Stimulated activated CD8-positive, alpha-beta memory T cell treated with anti-CD3 and anti-CD28 coated beads, Interleukin-15, amount 100 ng/mL, for 4 hours (primary cell): ENCODE results near the gene TMEM240.

Experiments used
- DNase-seq, 2 donors: peaks; one replicate each; pipeline ENCODE4 v3.0.0-alpha.2; 2020; ENCODE audit warnings: low read depth in 2 of 2

TMEM240 gene

DNA sequence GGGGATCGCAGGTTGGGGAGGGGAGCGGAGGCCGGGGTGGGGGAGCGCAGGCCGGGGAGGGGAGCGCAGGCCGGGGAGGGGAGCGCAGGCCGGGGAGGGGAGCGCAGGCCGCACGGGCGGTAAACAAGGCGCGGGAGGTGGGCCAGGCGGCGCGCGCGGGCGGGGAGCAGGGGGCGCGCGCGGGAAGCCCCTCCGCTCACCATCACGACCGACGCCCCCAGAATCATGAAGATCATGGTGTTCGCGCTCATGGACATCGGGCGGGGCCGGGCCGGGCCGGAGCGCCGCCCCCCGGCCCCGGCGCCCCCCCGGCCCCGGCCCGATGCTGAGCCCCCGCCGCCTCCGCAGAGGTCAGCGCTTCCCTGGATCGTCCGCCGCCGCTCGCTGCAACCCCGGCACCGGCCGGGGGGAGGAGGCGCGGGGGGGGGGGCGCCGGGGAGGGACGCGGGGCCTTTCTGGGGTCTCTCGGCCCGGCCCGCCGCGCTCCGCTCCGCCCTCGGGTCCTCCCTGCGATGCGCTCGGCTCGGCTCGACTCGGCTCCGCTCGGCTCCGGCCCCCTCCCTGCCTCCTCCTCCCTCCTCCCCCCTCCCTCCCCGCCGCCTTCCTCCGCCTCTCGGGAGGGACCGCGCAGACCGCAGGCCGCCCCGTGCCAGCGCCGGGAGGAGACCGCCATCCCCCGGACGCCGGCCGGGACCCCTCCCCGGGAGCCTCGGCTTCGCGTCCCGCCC, at the start of gene TMEM240:
Gene TMEM240 (minus strand): TSS at position 535 of the 728 bp plus-strand sequence. CDS start 278 bp downstream, at position 257.
- DNase-seq = peak in 1 of 2 donors; percentile 14

DNA sequence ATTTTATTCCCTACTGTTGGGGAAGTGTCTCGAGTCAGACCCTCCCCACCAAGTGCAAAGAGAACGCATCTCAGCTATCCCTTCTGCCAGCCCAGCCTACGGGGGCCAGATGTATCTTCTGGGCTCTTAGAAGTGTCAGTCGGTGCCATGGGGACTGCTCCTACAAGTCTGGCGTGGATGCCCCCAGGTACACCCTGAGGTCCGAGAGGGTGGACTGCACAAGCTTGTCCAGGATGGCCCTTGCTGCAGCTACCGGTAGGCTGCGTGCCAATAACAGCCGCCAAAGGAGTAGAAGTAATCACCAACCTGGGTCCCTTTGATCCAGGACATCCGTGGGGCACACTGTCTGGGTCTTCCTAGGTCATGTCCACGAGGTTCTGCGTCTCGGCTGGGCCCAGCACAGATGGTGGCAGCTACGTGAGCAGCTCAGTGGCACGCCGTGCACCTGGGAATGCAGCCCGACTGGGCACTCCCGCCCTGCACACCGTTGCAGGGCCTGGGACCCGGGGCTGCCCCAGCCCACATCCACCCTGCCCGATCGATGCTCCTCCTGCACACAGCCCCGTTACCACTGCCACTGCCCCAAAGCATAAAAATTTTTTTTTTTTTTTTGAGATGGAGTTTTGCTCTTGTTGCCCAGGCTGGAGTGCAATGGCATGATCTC, 43.1 kb upstream of the TMEM240 start:
- no peak for DNase-seq

DNA sequence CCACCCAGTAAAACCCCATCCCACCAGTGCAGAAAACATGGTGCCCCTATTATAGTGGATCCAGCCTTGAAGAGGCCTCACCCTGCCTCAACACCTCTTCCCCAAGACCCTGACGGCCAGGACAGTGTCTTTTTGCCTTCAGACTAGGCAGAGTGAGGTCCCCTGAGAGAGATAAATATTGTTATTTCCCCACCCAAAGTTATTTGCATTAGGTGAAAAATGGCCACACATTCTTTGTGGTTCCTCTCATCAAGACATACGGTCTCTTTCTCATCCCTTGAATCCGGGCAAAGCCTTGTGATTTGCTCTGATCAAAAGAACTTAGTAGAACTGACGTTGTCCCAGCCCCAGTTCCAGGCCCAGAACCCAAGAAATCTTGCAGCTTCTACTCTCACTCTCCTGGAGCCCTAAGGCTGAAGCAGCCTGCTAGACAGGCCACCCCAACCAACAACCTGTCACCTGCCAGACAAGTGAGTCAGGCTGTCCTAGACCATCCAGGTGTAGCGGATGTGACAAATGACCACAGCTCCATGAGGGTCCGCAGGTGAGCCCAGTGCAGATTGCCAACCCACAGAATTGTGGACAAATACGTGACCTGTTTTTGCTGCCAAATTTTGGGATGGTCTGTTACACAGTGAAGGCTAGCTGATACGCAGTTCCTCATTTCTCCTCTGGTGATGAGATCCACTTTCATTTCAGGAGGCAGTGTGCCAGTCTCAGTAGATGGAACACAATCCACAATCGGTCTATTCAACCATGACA, 42.3 kb upstream of the TMEM240 start:
- no peak for DNase-seq

DNA sequence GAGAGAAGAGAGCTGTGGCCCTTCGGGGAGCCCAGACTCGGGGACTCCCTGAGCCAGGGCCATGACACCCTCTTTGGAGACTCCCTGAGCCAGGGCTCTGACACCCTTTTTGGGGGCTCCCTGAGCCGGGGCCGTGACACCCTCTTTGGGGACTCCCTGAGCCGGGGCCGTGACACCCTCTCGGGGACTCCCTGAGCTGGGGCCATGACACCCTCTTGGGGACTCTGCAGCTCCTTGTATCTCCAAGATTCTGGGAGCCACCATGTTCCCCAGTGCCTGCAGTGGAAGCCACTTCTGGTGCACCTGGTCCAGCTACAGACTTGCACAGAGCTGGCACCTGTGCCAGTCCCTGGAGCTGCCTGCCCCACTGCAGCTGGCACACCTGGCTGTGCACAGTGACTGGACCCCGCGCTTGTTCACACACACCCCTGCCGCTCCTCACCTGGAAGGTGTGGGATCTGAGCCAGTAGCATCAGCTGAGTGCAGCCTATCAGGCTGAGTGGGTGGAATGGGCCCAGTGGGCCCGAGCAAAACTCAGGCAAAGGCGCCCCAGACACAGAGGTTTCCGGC, 38.0 kb upstream of the TMEM240 start:
- DNase-seq = no peak

DNA sequence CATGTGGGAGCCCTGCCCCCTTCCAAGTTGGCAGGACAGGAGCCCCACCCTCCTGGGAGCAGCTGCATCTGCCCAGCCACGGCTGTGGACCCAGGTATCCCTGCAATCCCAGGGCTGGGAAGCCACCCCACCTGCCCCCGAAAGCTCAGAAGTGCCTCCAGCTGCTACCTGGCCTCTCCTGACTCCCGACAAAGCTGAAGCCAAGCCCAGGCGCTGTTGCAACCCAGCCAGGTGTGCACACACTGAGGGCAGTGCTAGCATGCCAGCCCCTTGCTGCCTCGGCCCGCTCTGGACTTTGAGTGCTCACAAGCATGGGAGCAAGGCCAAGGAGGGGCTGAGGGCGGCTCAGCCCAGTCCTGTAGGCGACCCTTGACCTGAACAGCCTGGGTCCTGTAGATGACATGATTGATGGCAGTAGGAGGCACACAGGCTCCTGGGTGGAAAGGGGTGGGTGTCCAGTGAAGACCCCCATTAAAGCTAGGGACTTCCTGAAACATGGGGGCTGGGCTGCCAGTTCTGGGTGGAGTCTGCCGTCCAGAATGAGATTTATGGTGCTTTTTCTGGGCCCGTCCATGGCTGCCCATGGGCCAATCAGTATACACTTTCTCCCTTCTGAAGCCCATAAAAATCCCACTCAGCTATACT, 37.1 kb upstream of the TMEM240 start:
- DNase-seq = no peak

DNA sequence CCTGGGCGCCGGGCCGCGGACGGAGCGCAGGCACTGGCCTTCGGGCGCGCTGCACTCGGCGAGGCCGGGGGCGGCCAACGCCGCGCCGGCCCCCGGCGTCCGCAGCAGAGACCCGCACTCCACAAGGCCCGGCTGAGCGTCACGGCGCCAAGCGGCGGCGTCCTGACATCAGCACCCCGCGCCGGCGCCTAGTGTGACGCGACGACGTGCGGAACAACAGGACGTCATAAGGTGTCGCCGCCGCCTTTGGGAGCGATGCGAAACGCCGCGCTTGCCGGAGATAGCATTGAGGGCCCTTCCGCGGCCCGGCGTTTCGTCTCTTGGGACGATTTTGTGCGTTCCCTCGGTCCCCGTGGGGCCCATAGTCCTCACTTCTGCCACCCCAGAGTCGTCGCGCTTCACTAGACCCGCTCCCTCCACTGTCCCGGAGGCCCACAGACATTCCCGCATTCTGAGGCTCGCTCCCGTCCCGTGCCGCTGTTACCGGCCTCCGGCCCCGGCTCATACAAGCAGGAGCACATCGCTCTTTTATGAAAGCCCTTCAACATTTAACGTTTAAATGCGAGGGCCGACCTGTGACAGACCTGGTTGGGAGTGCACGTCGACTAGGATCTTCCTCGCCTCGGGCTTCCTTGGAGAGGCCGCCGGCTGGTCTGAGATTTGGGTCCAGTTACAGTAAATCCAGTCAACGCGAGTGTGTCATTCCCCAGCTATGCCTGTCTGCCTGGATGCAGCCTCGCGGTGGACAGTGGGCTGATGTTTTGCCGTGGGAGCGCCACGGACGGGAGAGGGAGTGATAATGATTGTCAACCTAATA, 34.5 kb upstream of the TMEM240 start, which contains the start of gene SSU72:
Gene SSU72 (minus strand): TSS at position 143 of the 817 bp plus-strand sequence. CDS start 306 bp downstream, outside the sequence.
- DNase-seq = peak; percentile 84 to 86

DNA sequence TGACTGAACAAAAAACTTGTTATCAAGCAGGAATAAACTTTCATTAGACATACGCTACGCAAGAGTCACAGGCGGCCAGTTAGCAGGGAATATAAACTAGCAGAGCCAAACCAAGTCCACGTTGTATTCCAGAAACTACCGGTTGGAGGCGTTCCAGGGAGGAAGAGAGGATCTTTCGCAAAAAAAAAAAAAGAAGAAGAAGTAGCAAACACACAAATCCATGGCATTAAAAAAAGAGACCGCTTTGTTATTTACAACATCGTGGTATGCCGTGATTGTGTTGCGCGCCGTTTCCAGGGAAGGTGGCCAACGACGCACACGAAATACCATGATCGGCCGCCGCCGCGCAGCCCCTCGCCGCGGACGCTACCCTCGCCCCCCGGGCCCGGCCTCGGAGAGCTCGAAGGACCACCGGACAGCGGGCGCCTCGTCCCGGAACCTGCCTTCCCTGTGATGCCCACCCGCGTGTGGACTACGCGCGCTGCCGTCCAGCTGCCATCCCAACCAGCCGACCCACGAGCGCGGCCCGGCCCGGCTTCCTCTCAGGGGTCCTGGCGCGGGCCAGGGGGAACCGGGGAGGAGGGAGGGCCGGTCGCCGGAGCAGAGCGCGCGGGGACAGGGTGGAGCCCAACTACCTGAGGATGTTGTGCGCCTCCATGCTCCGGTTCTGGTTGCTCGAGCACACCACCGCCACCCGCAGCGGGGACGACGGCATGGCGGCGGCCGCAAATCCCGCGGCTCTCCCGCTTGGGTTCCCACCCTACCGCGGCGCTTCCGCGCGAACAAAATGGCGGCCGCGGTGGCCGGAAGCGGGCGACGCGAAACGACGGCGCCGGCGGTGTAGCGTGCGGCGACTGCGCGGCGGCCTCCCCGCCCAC, 33.7 kb upstream of the TMEM240 start:
- DNase-seq = peak in 1 of 2 donors; percentile 27

DNA sequence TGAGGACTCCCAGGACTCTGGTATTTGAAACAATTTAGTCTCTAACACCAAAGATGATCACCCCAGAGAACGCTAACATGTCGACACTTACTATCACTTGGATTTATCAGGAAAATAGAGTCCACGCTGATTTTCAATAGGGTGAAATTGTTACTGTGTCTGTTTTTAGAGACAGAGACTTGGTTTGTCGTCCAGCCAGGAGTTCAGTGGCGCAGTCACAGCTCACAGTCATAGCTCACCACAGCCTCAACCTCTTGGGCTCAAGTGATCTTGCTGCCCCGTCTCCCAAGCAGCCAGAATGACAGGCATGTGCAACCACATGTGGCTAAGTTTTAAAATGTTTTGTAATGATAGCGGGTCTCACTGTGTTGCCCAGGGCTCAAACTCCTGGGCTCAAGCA, 28.9 kb upstream of the TMEM240 start:
- no peak for DNase-seq

DNA sequence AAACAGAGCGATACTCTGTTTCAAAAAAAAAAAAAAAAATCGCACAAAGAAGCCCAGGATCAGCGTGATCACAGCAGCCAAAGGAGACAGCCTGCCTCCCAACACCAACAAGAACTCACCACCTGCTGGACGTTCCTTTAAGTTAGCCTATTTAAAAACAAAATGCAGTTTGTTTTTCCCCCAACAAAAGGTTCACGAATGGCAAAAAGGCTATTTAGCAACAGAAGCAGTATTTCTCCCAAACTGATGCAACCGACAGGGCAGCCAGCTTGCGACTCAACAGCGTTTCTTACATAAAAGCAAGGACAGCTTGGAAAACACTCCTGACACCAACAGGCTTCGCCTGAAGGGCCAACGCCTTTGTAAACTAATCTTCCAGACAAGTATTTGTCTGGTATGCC, 27.5 kb upstream of the TMEM240 start:
- DNase-seq = no peak

DNA sequence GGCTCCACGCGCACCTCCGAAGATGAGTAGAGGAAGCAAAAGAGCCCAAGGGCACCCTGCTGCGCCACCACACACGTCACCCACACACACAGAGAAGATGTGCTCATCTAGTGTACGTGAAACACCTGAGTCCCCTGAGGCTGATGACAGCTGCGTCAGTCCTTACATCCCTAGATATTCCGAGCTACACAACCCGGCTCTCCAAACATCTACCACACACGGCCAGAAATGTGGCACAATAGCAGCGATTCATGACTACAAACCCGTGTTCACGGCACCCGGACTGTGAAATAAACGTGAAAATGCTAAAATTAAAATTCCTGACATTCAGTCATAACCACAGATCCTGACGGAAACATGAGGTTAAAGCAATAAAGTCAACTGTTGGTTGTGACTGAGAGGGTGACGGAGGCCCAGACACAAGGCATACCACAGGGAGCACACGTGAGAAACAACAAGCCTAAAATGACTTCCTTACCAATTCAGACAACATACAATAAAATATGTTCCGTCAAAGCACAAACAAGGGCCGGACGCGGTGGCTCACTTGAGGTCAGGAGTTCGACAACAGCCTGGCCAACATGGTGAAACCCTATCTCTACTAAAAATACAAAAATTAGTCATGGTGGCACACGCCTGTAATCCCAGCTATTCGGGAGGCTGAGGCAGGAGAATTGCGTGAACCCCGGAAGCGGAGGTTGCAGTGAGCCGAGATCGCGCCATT, 26.9 kb upstream of the TMEM240 start:
- no peak for DNase-seq

DNA sequence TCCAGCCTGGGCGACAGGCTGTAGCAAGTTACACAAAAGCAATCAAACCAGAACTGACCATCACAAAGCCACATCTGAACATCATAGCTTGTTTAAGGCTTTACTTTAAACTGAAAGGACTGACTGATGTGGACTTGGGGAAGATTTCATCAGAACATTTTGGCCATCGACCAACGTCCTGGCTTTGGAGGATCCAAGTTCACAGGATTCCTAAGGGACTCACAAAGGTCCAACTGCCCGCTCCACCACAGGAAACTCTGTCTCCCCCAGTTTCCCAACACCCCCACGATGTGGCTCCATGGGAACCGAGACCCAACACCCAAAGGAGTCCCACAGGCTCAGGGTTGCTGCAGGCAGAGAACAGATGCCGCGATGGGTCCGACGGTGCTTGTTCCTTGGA, 24.9 kb upstream of the TMEM240 start:
- no peak for DNase-seq

DNA sequence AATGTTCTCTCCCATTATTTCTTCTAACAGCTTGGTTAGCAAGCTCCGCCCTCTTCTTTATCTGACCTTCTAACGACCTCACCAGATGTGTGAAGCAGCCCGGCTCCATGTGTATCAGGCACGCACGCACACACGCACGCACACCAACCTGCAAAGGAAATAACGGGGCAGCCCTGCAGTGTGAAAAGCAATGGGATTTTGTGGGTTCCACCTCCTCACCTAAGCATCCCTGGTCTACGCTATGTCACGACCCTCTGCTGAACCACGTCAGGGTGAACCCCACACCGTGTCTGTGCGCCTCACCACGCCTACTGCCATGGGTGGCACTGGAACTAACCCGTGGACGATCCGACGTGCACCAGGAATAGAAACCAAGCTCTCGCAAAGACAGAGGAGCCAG, 23.8 kb upstream of the TMEM240 start:
- no peak for DNase-seq

DNA sequence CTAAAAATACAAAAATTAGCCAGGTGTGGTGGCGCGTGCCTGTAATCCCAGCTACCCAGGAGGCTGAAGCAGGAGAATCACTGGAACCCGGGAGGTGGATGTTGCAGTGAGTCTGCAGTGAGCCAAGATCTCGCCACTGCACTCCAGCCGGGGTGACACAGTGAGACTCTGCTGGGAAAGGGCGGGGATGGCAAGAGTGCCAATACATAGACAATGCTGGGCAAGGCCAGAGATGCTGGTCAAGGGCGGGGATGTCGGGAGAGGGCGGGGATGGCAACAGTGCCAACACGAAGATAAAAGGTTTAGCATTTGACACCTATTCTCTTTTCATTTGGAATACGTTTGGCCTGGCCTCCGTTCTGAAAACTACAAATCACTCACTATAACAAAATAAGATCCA, 23.3 kb upstream of the TMEM240 start:
- DNase-seq = no peak

DNA sequence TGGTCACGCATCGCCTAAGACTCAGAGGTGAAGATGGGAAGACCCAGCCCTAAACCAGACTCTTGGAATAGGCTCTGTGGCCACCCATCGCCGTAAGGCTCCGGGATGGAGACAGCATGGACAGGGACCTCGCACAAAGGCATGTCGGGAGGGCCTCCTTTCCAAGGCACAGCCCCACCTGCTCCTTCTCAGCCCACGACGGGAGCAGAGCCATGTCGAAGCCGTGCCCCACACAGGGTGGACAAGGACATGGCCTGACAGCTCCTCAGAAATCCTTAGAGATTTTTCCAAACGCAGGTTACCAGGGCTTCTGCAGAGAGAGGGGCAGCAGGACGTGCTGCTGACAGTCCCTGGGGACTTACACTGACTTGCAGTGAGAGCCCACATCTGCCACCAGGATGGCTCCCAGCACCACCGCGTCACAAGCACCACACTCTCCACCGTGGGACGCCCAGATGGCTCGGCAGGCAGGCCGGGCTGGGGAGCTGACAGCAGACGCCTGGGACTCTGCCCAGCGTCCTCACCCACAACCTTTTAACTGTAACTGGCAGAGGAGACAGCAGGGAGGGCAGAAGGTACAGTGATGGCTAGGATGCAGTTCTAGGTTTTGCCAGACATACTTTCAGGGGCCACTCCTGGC, 22.3 kb upstream of the TMEM240 start:
- no peak for DNase-seq

DNA sequence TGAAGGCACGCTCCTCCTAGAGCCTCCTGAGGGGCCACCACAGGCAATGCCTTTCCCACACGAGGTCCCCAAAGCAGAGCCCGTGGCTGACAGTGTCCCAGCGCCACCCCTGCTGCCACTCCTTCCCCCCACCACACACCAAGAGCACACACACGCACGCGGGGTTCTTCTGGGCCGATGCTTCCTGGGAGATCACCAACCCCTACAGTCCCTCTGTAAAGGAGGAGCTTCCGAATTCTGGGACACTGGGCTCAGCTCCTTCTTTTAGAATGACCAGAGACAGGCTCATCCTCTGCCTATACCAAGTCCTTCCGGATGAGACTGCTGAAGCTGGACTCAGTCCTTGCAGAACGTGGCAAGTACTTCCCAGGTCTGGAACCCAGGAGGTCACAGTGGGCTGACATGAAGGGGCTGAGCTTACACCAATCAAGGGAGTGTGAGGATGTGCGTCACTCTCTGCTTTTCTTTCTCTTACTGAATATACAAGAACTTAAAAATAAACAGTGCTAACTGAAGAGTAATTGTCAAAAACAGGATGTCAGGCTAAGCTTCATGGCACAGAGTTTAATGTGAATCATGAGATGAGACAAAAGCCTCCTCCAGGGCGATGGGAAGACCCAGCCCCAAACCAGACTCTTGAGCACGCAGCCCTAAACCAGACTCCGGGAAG, 21.5 kb upstream of the TMEM240 start:
- no peak for DNase-seq

DNA sequence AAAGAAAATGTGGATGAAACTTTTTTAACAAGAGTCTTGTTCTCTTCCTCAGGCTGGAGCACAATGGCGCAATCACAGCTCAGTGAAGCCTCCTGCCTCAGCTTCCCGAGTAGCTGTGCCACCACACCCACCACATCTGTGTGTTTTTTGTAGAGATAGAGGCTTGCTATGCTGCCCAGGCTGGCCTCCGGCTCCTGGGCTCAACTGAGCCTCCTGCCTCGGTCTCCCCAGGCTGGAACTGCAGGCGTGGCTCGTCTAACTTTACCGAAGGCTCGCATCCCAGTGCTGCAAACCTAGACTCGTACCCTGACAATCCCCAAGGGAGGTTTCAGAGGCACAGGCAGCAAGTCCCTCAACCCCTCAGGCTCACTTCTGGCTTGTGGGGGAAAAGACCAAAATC, 19.8 kb upstream of the TMEM240 start:
- no peak for DNase-seq

DNA sequence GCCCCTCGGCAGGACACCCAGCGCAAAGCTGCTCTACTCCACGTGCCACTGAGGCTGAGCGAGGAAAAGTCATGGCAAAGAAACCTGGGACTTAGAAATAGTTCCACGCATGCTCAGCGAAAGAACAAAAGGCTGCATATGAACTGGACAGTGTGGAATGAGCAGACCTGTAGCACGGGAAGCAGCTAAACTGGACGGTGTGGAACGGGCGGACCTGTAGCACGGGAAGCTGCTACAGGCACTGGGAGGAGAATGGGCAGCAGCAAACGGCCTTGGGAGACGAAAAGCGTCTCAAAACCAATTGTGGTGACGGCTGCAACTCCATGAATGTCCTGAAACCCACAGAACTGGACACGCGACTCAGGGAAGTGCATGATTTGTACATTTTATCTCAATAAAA, 18.6 kb upstream of the TMEM240 start:
- no peak for DNase-seq

DNA sequence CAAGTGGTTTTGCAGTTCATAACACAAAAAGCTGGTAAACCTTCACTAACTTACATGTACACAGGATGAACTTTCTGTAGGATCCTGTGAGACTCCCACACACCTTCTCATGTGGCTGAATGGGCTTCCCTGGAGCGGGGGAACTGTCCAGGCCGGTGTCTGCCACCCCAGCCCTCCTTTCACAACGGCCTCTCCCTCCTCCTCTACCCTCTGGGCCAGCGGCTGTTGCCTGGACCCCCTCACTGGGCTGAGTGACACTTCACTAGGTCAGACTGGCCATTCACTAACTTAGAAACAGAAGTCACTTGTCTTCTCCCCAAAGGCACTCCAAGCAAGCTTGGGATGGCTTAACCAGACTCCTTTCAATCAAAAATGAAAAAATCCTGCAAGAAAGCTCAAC, 18.2 kb upstream of the TMEM240 start:
- no peak for DNase-seq
